MCF 10A (cell line): ENCODE results near the gene ZNF341. TPM values are rescaled to one million over a fixed set of nuclear protein-coding genes. Genes with fewer than 3 reads are reported as not detected.

Source experiments
- BruUV-seq: library from RNA; stranded (reverse); fragments of 400-500 nt; replicated peaks from 2 replicates; lab custom pipeline; 2021; lab: Mats Ljungman, UMichigan
- CTCF ChIA-PET: fragments of 300-600 bp; sonication (Branson Sonifier 250); formaldehyde crosslinking; extraction: SDS; loops from one replicate; lab custom pipeline; 2021; ENCODE audit warnings: antibody characterized with exemption, inconsistent platforms; lab: Yijun Ruan, JAX
- POLR2A ChIA-PET: fragments of 300-600, 350-650 bp; sonication (Branson Sonifier 250); formaldehyde crosslinking; extraction: SDS; loops from one replicate; lab custom pipeline; 2020; ENCODE audit warnings: antibody characterized with exemption, inconsistent platforms; lab: Yijun Ruan, JAX
- DNase-seq: peaks from one replicate; pipeline ENCODE4 v3.0.0-alpha.2; 2018; ENCODE audit not compliant: unreplicated experiment
- H3K27ac Mint-ChIP-seq: one replicate; pipeline ENCODE4 v1.8.0; 2022; ENCODE audit warnings: mild to moderate bottlenecking, low read depth, mixed read lengths; ENCODE audit not compliant: unreplicated experiment
- H3K27me3 Mint-ChIP-seq: one replicate; pipeline ENCODE4 v1.8.0; 2022; ENCODE audit warnings: mixed read lengths; ENCODE audit not compliant: insufficient read depth, unreplicated experiment
- H3K36me3 Mint-ChIP-seq: one replicate; pipeline ENCODE4 v1.8.0; 2022; ENCODE audit warnings: mild to moderate bottlenecking, moderate library complexity, mixed read lengths; ENCODE audit not compliant: insufficient read depth, unreplicated experiment
- H3K4me1 Mint-ChIP-seq: one replicate; pipeline ENCODE4 v1.8.0; 2022; ENCODE audit warnings: mixed read lengths; ENCODE audit not compliant: insufficient read depth, unreplicated experiment
- H3K4me3 Mint-ChIP-seq: one replicate; pipeline ENCODE4 v1.8.0; 2022; ENCODE audit warnings: mild to moderate bottlenecking, moderate library complexity, mixed read lengths; ENCODE audit not compliant: unreplicated experiment
- H3K9me3 Mint-ChIP-seq: one replicate; pipeline ENCODE4 v1.8.0; 2022; ENCODE audit warnings: mixed read lengths; ENCODE audit not compliant: unreplicated experiment
- CTCF ChIP-seq: fragments of 200-600 bp; IDR thresholded peaks from one replicate; pipeline ENCODE4 v1.8.0; 2022; ENCODE audit warnings: antibody characterized with exemption, mild to moderate bottlenecking; ENCODE audit not compliant: unreplicated experiment
- intact Hi-C: fragments of 100-400 bp; cut with micrococcal nuclease; formaldehyde crosslinking; loops from 2 replicates; pipeline ENCODE4 v1.14.1; 2022
- total RNA-seq: library from RNA; stranded (reverse); gene quantifications from 2 replicates; pipeline ENCODE4 v1.2.3, GENCODE V29; 2022

ZNF341 gene
- total RNA-seq, 1 experiment from 2014 or later, result 2.0 TPM

- Mint-ChIP-seq H3K36me3 (peaks cover 7% of the 10 kb centered on the region), H3K9me3 (no peaks in the 10 kb centered on the region), H3K4me1 (peaks cover 24% of the 10 kb centered on the region), H3K27me3 (no peaks in the 10 kb centered on the region), H3K27ac (no peak overlapping the region), H3K4me3 (no peak overlapping the region)
- POLR2A ChIA-PET, result interaction anchor here (1.1 to 5.8 kb wide), 10 partner anchors 13 to 324 kb away, joined by 3 to 97 read pairs (median 8); partner anchors contain the start of genes CHMP4B, EIF2S2, RALY and ZNF341
- intact Hi-C loops, result loop anchor here (1.0 to 5.0 kb wide), 3 partner anchors 23 to 279 kb away; partner anchors contain the start of genes CHMP4B and ZNF341
- no peak for TF ChIP-seq CTCF
- CTCF ChIA-PET, result interaction anchor here (0.6 to 1.4 kb wide), 4 partner anchors 22 to 293 kb away, joined by 3 read pairs; no protein-coding TSS in a partner anchor
- peak; percentile 33 for DNase-seq
- no TSS peak for BruUV-seq
Observed at GRCh38 chr20:33788351-33789049, 56.7 kb downstream of the ZNF341 start.

DNA sequence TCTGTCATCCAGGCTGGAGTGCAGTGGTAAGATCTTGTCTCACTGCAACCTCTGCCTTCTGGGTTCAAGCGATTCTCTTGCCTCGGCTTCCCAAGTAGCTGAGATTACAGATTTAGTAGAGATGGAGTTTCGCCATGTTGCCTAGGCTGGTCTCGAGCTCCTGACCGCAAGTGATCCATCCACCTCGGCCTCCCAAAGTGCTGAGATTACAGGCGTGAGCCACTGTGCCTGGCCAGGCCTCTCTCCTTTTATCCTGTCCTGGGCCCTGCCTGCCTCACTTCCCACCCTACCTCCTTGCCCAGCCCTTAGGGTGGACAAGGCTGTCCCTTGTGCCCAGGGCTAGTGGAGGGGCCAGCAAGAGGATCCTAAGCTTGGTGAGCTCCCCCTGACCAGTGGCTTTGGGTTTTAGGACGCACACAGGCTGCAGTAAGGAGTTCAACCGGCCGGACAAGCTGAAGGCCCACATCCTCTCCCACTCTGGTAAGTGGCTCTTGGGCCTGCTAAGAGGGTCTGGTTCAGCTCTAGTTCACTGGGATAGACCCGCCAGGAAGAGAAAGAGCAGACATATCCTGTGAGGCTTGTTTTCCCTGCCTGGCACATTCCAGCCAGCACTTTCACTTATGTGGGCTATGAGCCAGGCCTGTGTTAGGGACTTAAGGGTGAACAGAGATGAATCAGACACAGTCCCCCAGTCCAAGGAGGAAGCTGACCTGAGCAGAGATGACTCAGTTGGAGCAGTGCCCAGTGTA, 57.5 kb downstream of the ZNF341 start:
- Mint-ChIP-seq H3K4me1 (peaks cover 24% of the 10 kb centered on the region), H3K9me3 (no peaks in the 10 kb centered on the region), H3K27me3 (no peaks in the 10 kb centered on the region), H3K4me3 (peak overlapping the region; percentile 54), H3K27ac (peak overlapping the region; percentile 46), H3K36me3 (peaks cover 7% of the 10 kb centered on the region)
- ChIA-PET POLR2A (interaction anchor here (0.6 to 5.8 kb wide), 21 partner anchors 12 to 323 kb away, joined by 3 to 97 read pairs (median 5); partner anchors contain the start of genes ACTL10, CHMP4B, EIF2S2 and RALY), CTCF (interaction anchor here (0.6 to 1.4 kb wide), 9 partner anchors 15 to 1435 kb away, joined by 3 to 4 read pairs (median 3); no protein-coding TSS in a partner anchor)
- intact Hi-C loops, result loop anchor here (1.0 to 5.0 kb wide), 3 partner anchors 22 to 278 kb away; partner anchors contain the start of genes CHMP4B and ZNF341
- BruUV-seq, result no TSS peak
- TF ChIP-seq CTCF, result no peak
- DNase-seq, result peak; percentile 100

- Mint-ChIP-seq H3K27ac (peak overlapping the region; percentile 46), H3K27me3 (no peaks in the 10 kb centered on the region), H3K36me3 (peaks cover 7% of the 10 kb centered on the region), H3K4me1 (peaks cover 24% of the 10 kb centered on the region), H3K4me3 (peak overlapping the region; percentile 54), H3K9me3 (no peaks in the 10 kb centered on the region)
- BruUV-seq, result no TSS peak
- no peak for DNase-seq
- intact Hi-C loops, result loop anchor here (1.0 to 5.0 kb wide), 3 partner anchors 21 to 277 kb away; partner anchors contain the start of genes CHMP4B and ZNF341
- no peak for TF ChIP-seq CTCF
- ChIA-PET POLR2A (interaction anchor here (0.6 to 5.8 kb wide), 22 partner anchors 11 to 322 kb away, joined by 3 to 97 read pairs (median 5); partner anchors contain the start of genes ACTL10, CHMP4B, EIF2S2 and RALY), CTCF (interaction anchor here (0.6 to 1.4 kb wide), 7 partner anchors 14 to 1436 kb away, joined by 3 to 4 read pairs (median 3); no protein-coding TSS in a partner anchor)
Observed at GRCh38 chr20:33789858-33790182, 58.0 kb downstream of the ZNF341 start.
